Endothelial cell (in vitro differentiated cells): ENCODE measurements around the gene MRPL17. TPM values are rescaled to one million over a fixed set of nuclear protein-coding genes. Genes with fewer than 3 reads are reported as not detected.

ENCODE experiments used
- DNase-seq: peaks from one replicate; pipeline ENCODE4 v3.0.0; 2021; ENCODE audit warnings: low spot score
- H3K27ac Mint-ChIP-seq: one replicate; pipeline ENCODE4 v1.8.0; 2021; ENCODE audit warnings: mixed read lengths, inconsistent platforms; ENCODE audit not compliant: unreplicated experiment
- H3K27me3 Mint-ChIP-seq: one replicate; pipeline ENCODE4 v1.8.0; 2021; ENCODE audit warnings: mild to moderate bottlenecking, moderate library complexity, mixed read lengths, inconsistent platforms; ENCODE audit not compliant: unreplicated experiment
- H3K36me3 Mint-ChIP-seq: one replicate; pipeline ENCODE4 v1.8.0; 2021; ENCODE audit warnings: mild to moderate bottlenecking, low read depth, mixed read lengths, inconsistent platforms; ENCODE audit not compliant: unreplicated experiment
- H3K4me1 Mint-ChIP-seq: one replicate; pipeline ENCODE4 v1.8.0; 2021; ENCODE audit warnings: mild to moderate bottlenecking, mixed read lengths, inconsistent platforms; ENCODE audit not compliant: unreplicated experiment
- H3K4me3 Mint-ChIP-seq: one replicate; pipeline ENCODE4 v1.8.0; 2021; ENCODE audit warnings: mild to moderate bottlenecking, mixed read lengths, inconsistent platforms; ENCODE audit not compliant: unreplicated experiment
- H3K9me3 Mint-ChIP-seq: one replicate; pipeline ENCODE4 v1.8.0; 2021; ENCODE audit warnings: mixed read lengths, inconsistent platforms; ENCODE audit not compliant: unreplicated experiment
- total RNA-seq: library from RNA; stranded (reverse); fragmentation: NEBNext Ultra II Directional; extraction: Animal tissue kit (Norgen Biotek cat#: 25700); gene quantifications from one replicate; pipeline ENCODE4 v1.2.1, GENCODE V29; 2021; ENCODE audit not compliant: unreplicated experiment
- TF ChIP-seq, protein P1 (sequence below): fragments of 200-600 bp; sonication (generic); IDR thresholded peaks from one replicate; pipeline ENCODE4 v1.5.0; 2021; ENCODE audit warnings: antibody characterized with exemption; ENCODE audit not compliant: unreplicated experiment

MRPL17 gene
- total RNA-seq, 1 donor from 2014 or later: 44.8 TPM

DNA sequence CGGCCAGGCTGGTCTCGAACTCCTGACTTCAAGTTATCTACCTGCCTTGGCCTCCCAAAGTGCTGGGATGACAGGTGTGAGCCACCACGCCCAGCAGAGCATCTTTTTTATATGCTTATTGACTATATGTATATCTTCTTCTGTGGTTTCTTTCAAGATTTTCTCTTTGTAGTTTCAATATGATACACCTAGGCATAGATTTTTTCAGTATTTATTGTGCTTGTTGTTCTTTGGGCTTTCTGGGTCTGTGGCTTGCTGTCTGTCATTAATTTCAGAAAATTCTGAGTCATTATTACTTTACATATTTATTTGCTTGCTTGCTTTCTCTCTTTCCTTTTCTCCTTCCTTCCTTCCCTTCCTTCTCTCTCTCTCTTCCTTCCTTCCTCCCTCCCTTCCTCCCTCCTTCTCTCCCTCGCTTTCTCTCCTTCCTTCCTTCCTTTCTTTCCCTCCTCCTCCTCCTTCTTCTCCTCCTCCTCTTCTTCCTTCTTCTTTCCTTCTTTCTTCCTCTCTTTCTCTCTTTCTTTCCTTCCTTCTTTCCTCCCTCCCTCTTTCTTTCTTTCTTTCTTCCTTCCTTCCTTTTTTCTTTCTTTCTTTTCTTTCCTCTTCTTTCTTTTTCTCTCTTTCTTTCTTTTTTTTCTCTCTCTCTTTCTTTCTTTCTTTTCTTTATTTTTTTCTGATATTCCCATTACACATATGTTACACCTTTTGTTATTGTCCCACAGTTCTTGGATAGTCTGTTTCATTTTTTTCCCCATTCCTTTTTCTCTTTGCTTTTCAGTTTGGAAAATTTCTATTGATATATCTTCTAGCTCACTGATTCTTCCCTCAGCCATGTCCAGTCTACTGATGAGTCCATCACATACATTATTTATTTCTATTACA is 16.6 kb downstream of the MRPL17 start:
- DNase-seq: no peak
- TF ChIP-seq, protein P1, sequence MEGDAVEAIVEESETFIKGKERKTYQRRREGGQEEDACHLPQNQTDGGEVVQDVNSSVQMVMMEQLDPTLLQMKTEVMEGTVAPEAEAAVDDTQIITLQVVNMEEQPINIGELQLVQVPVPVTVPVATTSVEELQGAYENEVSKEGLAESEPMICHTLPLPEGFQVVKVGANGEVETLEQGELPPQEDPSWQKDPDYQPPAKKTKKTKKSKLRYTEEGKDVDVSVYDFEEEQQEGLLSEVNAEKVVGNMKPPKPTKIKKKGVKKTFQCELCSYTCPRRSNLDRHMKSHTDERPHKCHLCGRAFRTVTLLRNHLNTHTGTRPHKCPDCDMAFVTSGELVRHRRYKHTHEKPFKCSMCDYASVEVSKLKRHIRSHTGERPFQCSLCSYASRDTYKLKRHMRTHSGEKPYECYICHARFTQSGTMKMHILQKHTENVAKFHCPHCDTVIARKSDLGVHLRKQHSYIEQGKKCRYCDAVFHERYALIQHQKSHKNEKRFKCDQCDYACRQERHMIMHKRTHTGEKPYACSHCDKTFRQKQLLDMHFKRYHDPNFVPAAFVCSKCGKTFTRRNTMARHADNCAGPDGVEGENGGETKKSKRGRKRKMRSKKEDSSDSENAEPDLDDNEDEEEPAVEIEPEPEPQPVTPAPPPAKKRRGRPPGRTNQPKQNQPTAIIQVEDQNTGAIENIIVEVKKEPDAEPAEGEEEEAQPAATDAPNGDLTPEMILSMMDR: no peak
- Mint-ChIP-seq H3K36me3 (peaks cover 13% of the 10 kb centered on the region), H3K4me1 (peaks cover 24% of the 10 kb centered on the region), H3K4me3 (no peak overlapping the region), H3K27ac (no peak overlapping the region), H3K9me3 (no peaks in the 10 kb centered on the region), H3K27me3 (peaks cover 9% of the 10 kb centered on the region)

- no peak overlapping the region for H3K4me3 Mint-ChIP-seq
- H3K36me3 Mint-ChIP-seq: peaks cover 4% of the 10 kb centered on the region
- no peak overlapping the region for H3K27ac Mint-ChIP-seq
- no peaks in the 10 kb centered on the region for H3K9me3 Mint-ChIP-seq
- peaks cover 14% of the 10 kb centered on the region for H3K4me1 Mint-ChIP-seq
- TF ChIP-seq, protein P1: no peak
- DNase-seq: no peak
- H3K27me3 Mint-ChIP-seq: peaks cover 6% of the 10 kb centered on the region
Measured at GRCh38 chr11:6664551-6664950, 18.6 kb downstream of the MRPL17 start.

GRCh38 chr11:6663794-6664469 is 19.2 kb downstream of the MRPL17 start:
- H3K4me1 Mint-ChIP-seq: peaks cover 14% of the 10 kb centered on the region
- H3K9me3 Mint-ChIP-seq: no peaks in the 10 kb centered on the region
- no peak for DNase-seq
- peak overlapping the region; percentile 22 for H3K4me3 Mint-ChIP-seq
- peaks cover 4% of the 10 kb centered on the region for H3K36me3 Mint-ChIP-seq
- TF ChIP-seq, protein P1: no peak
- H3K27me3 Mint-ChIP-seq: peaks cover 6% of the 10 kb centered on the region
- peak overlapping the region; percentile 86 for H3K27ac Mint-ChIP-seq

GRCh38 chr11:6660712-6661111 is 22.4 kb downstream of the MRPL17 start:
- Mint-ChIP-seq H3K27ac (no peak overlapping the region), H3K9me3 (no peaks in the 10 kb centered on the region), H3K4me3 (no peak overlapping the region), H3K36me3 (peaks cover 4% of the 10 kb centered on the region), H3K4me1 (peaks cover 25% of the 10 kb centered on the region), H3K27me3 (peaks cover 10% of the 10 kb centered on the region)
- DNase-seq: no peak
- TF ChIP-seq, protein P1: no peak

- H3K36me3 Mint-ChIP-seq: peaks cover 4% of the 10 kb centered on the region
- no peaks in the 10 kb centered on the region for H3K9me3 Mint-ChIP-seq
- H3K4me1 Mint-ChIP-seq: peaks cover 18% of the 10 kb centered on the region
- H3K27me3 Mint-ChIP-seq: peaks cover 7% of the 10 kb centered on the region
- no peak overlapping the region for H3K4me3 Mint-ChIP-seq
- TF ChIP-seq, protein P1: no peak
- no peak overlapping the region for H3K27ac Mint-ChIP-seq
- no peak for DNase-seq
Measured at GRCh38 chr11:6658647-6659046, 24.5 kb downstream of the MRPL17 start.
